Measurements from ENCODE around the gene GIMAP8.
"Not testable (repeated sequence)": the region's sequence is repeated elsewhere in the genome, so short reads cannot be mapped to it uniquely, and the experiment has no call there.

Gene GIMAP8

GRCh38 chr7:150481186-150481920, 30.9 kb downstream of the GIMAP8 start:
- TF ChIP-seq SUZ12 (IDR thresholded peaks at IDR 0.05), result no peak
- TF ChIP-seq FOXM1 (IDR thresholded peaks at IDR 0.05; ENCODE audit: borderline replicate concordance), result no peak
- TF ChIP-seq ARNT (IDR thresholded peaks at IDR 0.05), result no peak
- TF ChIP-seq BHLHE40 (IDR thresholded peaks at IDR 0.05; ENCODE audit: borderline replicate concordance), result no peak
- TF ChIP-seq SP1 (IDR thresholded peaks at IDR 0.05), result no peak
- TF ChIP-seq PKNOX1 (IDR thresholded peaks at IDR 0.05), result no peak
- TF ChIP-seq LEF1 (IDR thresholded peaks at IDR 0.05; ENCODE audit: borderline replicate concordance), result no peak
- TF ChIP-seq TARDBP (IDR thresholded peaks at IDR 0.05), result no peak
- no peak for TF ChIP-seq HDGF (IDR thresholded peaks at IDR 0.05; ENCODE audit: borderline replicate concordance)
- TF ChIP-seq FOXA1 (IDR thresholded peaks at IDR 0.05), result no peak
- no peak for TF ChIP-seq FOXK2 (IDR thresholded peaks at IDR 0.05)
- no peak for TF ChIP-seq ZNF384 (IDR thresholded peaks at IDR 0.05)
- POLR2A ChIA-PET, result no interaction called here
- DNase-seq (ENCODE audit: extremely low spot score), result no peak
- CTCF ChIA-PET, result no interaction called here

- no peak for DNase-seq (ENCODE audit: extremely low spot score)
- TF ChIP-seq TARDBP (IDR thresholded peaks at IDR 0.05), result no peak
- POLR2A ChIA-PET, result no interaction called here
These were observed 31.5 kb downstream of the GIMAP8 start for GRCh38 chr7:150481922-150482321.

GRCh38 chr7:150483514-150483913, 33.1 kb downstream of the GIMAP8 start:
- CTCF ChIA-PET; DNase-seq (ENCODE audit: extremely low spot score); POLR2A ChIA-PET: not testable (repeated sequence)

More at GRCh38 chr7:150481922-150482321, 31.5 kb downstream of the GIMAP8 start:
- CTCF ChIA-PET, result no interaction called here

- CTCF ChIA-PET; POLR2A ChIA-PET; DNase-seq (ENCODE audit: extremely low spot score): not testable (repeated sequence)
These were observed 33.6 kb downstream of the GIMAP8 start for GRCh38 chr7:150484071-150484470.

- TF ChIP-seq L3MBTL2 (conservative IDR thresholded peaks at IDR 0.05) (no peak), ZNF384 (IDR thresholded peaks at IDR 0.05) (no peak), ARNT (IDR thresholded peaks at IDR 0.05) (no peak)
- ChIA-PET CTCF (no interaction called here), POLR2A (no interaction called here)
- DNase-seq (ENCODE audit: extremely low spot score), result no peak
These were observed 37.2 kb downstream of the GIMAP8 start for GRCh38 chr7:150487625-150488024.

GRCh38 chr7:150489782-150490181, 39.4 kb downstream of the GIMAP8 start:
- TF ChIP-seq FOXM1 (IDR thresholded peaks at IDR 0.05; ENCODE audit: borderline replicate concordance), result no peak
- TF ChIP-seq FOXA1 (IDR thresholded peaks at IDR 0.05), result no peak
- TF ChIP-seq CTBP1 (IDR thresholded peaks at IDR 0.05; ENCODE audit: borderline replicate concordance), result no peak
- TF ChIP-seq TARDBP (IDR thresholded peaks at IDR 0.05), result no peak
- TF ChIP-seq BHLHE40 (IDR thresholded peaks at IDR 0.05; ENCODE audit: borderline replicate concordance), result no peak
- no peak for TF ChIP-seq NFRKB (IDR thresholded peaks at IDR 0.05)
- no peak for TF ChIP-seq ELF4 (IDR thresholded peaks at IDR 0.05)
- no peak for TF ChIP-seq ARNT (IDR thresholded peaks at IDR 0.05)
- TF ChIP-seq L3MBTL2 (conservative IDR thresholded peaks at IDR 0.05), result no peak
- TF ChIP-seq SUZ12 (IDR thresholded peaks at IDR 0.05), result no peak
- no peak for TF ChIP-seq HDGF (IDR thresholded peaks at IDR 0.05; ENCODE audit: borderline replicate concordance)
- TF ChIP-seq LEF1 (IDR thresholded peaks at IDR 0.05; ENCODE audit: borderline replicate concordance), result no peak
- TF ChIP-seq SP1 (IDR thresholded peaks at IDR 0.05), result no peak
- no peak for TF ChIP-seq PKNOX1 (IDR thresholded peaks at IDR 0.05)
- no peak for TF ChIP-seq FOXK2 (IDR thresholded peaks at IDR 0.05)
- no peak for TF ChIP-seq ZNF384 (IDR thresholded peaks at IDR 0.05)
- POLR2A ChIA-PET, result no interaction called here
- CTCF ChIA-PET, result no interaction called here

GRCh38 chr7:150493442-150493841, 43.0 kb downstream of the GIMAP8 start:
- POLR2A ChIA-PET; CTCF ChIA-PET; DNase-seq (ENCODE audit: extremely low spot score): not testable (repeated sequence)

More at GRCh38 chr7:150489782-150490181, 39.4 kb downstream of the GIMAP8 start:
- DNase-seq (ENCODE audit: extremely low spot score), result no peak

GRCh38 chr7:150502519-150502918, 52.1 kb downstream of the GIMAP8 start:
- DNase-seq (ENCODE audit: extremely low spot score), result no peak
- no peak for TF ChIP-seq HDGF (IDR thresholded peaks at IDR 0.05; ENCODE audit: borderline replicate concordance)
- TF ChIP-seq ARNT (IDR thresholded peaks at IDR 0.05), result no peak
- TF ChIP-seq ZNF384 (IDR thresholded peaks at IDR 0.05), result no peak
- no peak for TF ChIP-seq L3MBTL2 (conservative IDR thresholded peaks at IDR 0.05)
- TF ChIP-seq SUZ12 (IDR thresholded peaks at IDR 0.05), result no peak
- no peak for TF ChIP-seq BHLHE40 (IDR thresholded peaks at IDR 0.05; ENCODE audit: borderline replicate concordance)
- TF ChIP-seq PKNOX1 (IDR thresholded peaks at IDR 0.05), result no peak
- no peak for TF ChIP-seq FOXM1 (IDR thresholded peaks at IDR 0.05; ENCODE audit: borderline replicate concordance)
- TF ChIP-seq FOXA1 (IDR thresholded peaks at IDR 0.05), result no peak
- TF ChIP-seq TARDBP (IDR thresholded peaks at IDR 0.05), result no peak
- no peak for TF ChIP-seq CTBP1 (IDR thresholded peaks at IDR 0.05; ENCODE audit: borderline replicate concordance)
- no peak for TF ChIP-seq SP1 (IDR thresholded peaks at IDR 0.05)
- TF ChIP-seq LEF1 (IDR thresholded peaks at IDR 0.05; ENCODE audit: borderline replicate concordance), result no peak
- TF ChIP-seq NFRKB (IDR thresholded peaks at IDR 0.05), result no peak
- TF ChIP-seq FOXK2 (IDR thresholded peaks at IDR 0.05), result no peak
- TF ChIP-seq ELF4 (IDR thresholded peaks at IDR 0.05), result no peak
- CTCF ChIA-PET, result interaction anchor here (1.0 kb wide), 1 partner anchor 53 kb away, joined by 3 read pairs; no protein-coding TSS in a partner anchor
- POLR2A ChIA-PET, result no interaction called here
